CD4-positive, alpha-beta memory T cell (primary cell): ENCODE measurements around the gene SMPD3. TPM values are rescaled to one million over a fixed set of nuclear protein-coding genes. Genes with fewer than 3 reads are reported as not detected.

Experiments
- CTCF ChIA-PET: fragments of 350-600 bp; sonication (Branson Sonifier 250); formaldehyde crosslinking; loops from one replicate; lab custom pipeline; 2021; ENCODE audit warnings: inconsistent platforms; ENCODE audit not compliant: partially characterized antibody; lab: Charles Lee
- POLR2A ChIA-PET: fragments of 350-600 bp; sonication (Branson Sonifier 250); formaldehyde crosslinking; loops from one replicate; lab custom pipeline; 2021; ENCODE audit not compliant: partially characterized antibody; lab: Charles Lee
- DNase-seq, 5 donors: peaks; one replicate each; pipeline versions ENCODE4 v3.0.0 to v3.0.0-alpha.2; 2020 to 2022; ENCODE audit warnings: mixed read lengths in 1 of 5
- H3K27ac ChIP-seq: one replicate; pipeline ENCODE4 v1.7.0; 2013; ENCODE audit warnings: low read depth, low read length
- H3K27me3 ChIP-seq: 2 replicates; pipeline ENCODE4 v1.7.0; 2013; ENCODE audit warnings: mild to moderate bottlenecking, low read length, moderate library complexity; ENCODE audit not compliant: insufficient read depth
- H3K36me3 ChIP-seq: 2 replicates; pipeline ENCODE4 v1.7.0; 2013; ENCODE audit warnings: mild to moderate bottlenecking, low read length, moderate library complexity; ENCODE audit not compliant: insufficient read depth
- H3K4me1 ChIP-seq: 2 replicates; pipeline ENCODE4 v1.7.0; 2013; ENCODE audit warnings: mild to moderate bottlenecking, low read length, moderate library complexity; ENCODE audit not compliant: insufficient read depth
- H3K4me3 ChIP-seq, 2 donors: one replicate each; pipeline ENCODE4 v1.7.0; 2013; ENCODE audit warnings: low read length in 2 of 2, mild to moderate bottlenecking in 1 of 2
- H3K9me3 ChIP-seq, 2 donors: one replicate each; pipeline ENCODE4 v1.7.0; 2013; ENCODE audit warnings: low read length in 2 of 2, control low read depth in 1 of 2; ENCODE audit not compliant: control insufficient read depth in 1 of 2
- H3K27ac Mint-ChIP-seq, 7 donors: one replicate each; pipeline ENCODE4 v1.8.0; 2020 to 2021; ENCODE audit warnings: mixed read lengths in 7 of 7, mild to moderate bottlenecking in 6 of 7, inconsistent platforms in 3 of 7, moderate library complexity in 3 of 7
- H3K27me3 Mint-ChIP-seq, 2 donors: one replicate each; pipeline ENCODE4 v1.8.0; 2020 to 2021; ENCODE audit warnings: mixed read lengths in 2 of 2
- H3K36me3 Mint-ChIP-seq, 2 donors: one replicate each; pipeline ENCODE4 v1.8.0; 2020 to 2021; ENCODE audit warnings: mixed read lengths in 2 of 2, inconsistent platforms in 1 of 2, mild to moderate bottlenecking in 1 of 2
- H3K4me1 Mint-ChIP-seq, 4 donors: one replicate each; pipeline ENCODE4 v1.8.0; 2020 to 2021; ENCODE audit warnings: mixed read lengths in 4 of 4, mild to moderate bottlenecking in 1 of 4
- H3K4me3 Mint-ChIP-seq, 8 donors: one replicate each; pipeline ENCODE4 v1.8.0; 2020 to 2021; ENCODE audit warnings: mixed read lengths in 8 of 8, mild to moderate bottlenecking in 7 of 8, moderate library complexity in 6 of 8, inconsistent platforms in 3 of 8
- H3K9me3 Mint-ChIP-seq, 8 donors: one replicate each; pipeline ENCODE4 v1.8.0; 2020 to 2021; ENCODE audit warnings: mixed read lengths in 8 of 8, mild to moderate bottlenecking in 5 of 8, inconsistent platforms in 3 of 8, moderate library complexity in 1 of 8
- intact Hi-C: fragments of 100-400 bp; cut with micrococcal nuclease; formaldehyde crosslinking; loops from one replicate; pipeline ENCODE4 v1.15.1; 2023
- polyA plus RNA-seq, 2 donors: library from polyadenylated mRNA; unstranded; fragments of 300-500 nt; fragmentation: Illumina TruSeq; gene quantifications; one replicate each; pipeline ENCODE4 v1.2.3, GENCODE V29; 2021
- total RNA-seq, 2 experiments: library from RNA; stranded (reverse); gene quantifications; one replicate each; pipeline ENCODE4 v1.2.3, GENCODE V29; 2021

Gene SMPD3
- total and polyA plus RNA-seq, 4 experiments from 2014 or later, result 0.63 to 3.1 (median 0.87) TPM

DNA sequence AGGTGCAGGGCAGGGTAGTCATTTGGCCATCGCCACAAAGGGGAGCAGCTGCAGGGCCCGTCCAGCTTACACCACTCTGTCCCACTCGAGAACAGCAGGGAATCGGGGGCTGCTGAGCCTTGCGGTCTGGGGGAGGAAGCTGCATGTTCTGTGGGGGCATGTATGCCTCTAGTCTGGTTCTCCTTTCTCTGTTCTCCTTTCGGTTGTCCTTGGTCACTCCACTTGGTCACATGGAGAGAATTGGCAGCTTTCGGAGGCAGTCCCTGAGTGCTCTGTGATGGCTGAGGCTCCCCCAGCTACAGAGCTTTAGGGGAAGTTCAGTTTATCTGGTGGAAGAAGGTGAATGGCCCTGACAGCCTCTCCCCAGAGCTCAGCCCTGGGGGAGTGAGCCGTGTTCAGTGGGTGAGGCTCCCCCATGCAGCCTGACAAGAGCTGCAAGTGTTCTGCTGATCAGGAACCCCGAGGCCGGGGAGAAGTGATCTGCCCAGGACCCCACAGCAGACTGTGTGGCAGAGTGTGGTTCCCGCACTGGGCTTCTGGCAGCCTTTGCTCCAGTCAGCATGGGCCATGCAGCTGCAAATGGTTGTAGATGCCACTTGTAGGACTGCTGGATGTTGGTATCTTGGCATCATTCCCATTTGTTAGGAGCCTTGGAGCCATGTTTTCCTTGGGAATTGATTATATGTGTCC lies 22.3 kb upstream of the SMPD3 start:
- H3K4me3 ChIP-seq, result peak overlapping the region; percentile 22 to 58
- no peaks in the 10 kb centered on the region for H3K27me3 ChIP-seq
- POLR2A ChIA-PET, result interaction anchor here (0.7 to 2.3 kb wide), 2 partner anchors 48 to 53 kb away, joined by 5 to 7 read pairs; no protein-coding TSS in a partner anchor
- H3K36me3 Mint-ChIP-seq, result no peaks in the 10 kb centered on the region
- peak overlapping the region; percentile 20 for H3K27ac ChIP-seq
- no peaks in the 10 kb centered on the region for H3K27me3 Mint-ChIP-seq
- no peaks in the 10 kb centered on the region for H3K36me3 ChIP-seq
- intact Hi-C loops, result no loop called here
- peaks cover 26 to 48% (median 37%) of the 10 kb centered on the region in 4 donors for H3K4me1 Mint-ChIP-seq
- H3K27ac Mint-ChIP-seq, result peak overlapping the region; percentile 25 to 95 (median 85)
- H3K9me3 ChIP-seq, result no peaks in the 10 kb centered on the region
- H3K9me3 Mint-ChIP-seq, result no peaks in the 10 kb centered on the region
- DNase-seq, result no peak
- CTCF ChIA-PET, result interaction anchor here (0.6 to 2.7 kb wide), 5 partner anchors 13 to 75 kb away, joined by 3 to 18 read pairs (median 4); no protein-coding TSS in a partner anchor
- peak overlapping the region; percentile 70 to 96 (median 85) for H3K4me3 Mint-ChIP-seq
- peaks cover 40% of the 10 kb centered on the region for H3K4me1 ChIP-seq

DNA sequence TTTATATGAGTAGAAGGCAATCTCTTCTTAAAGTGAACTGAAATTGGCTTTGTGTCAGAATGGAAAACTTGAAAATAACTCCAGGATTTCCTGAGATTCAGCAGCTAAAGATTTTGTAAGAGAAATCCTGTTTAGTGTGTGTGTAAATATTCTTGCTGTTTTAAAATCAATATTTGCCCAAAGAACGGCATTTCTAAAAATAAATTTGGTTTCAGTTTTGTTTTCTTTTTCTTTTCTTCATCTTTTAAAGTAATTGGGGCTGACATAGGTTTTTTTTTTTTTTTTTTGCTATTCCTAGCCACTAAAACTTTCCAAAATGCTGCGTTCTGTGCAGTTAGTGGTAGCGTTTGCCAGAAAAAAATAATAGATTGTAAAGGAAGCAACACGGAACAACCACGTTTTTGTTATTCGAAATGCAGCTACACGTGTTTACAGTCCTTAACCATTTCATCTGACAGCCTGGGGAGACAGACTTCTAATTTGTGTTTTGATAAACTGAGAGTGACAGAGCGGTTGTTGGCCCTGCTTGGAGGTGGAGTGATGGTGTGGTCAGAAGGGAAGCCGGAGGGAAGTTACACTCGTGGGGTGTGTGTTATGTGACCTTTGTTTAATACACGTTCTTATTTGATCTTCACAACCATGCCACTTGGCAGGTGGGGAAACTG lies 21.6 kb upstream of the SMPD3 start:
- no peaks in the 10 kb centered on the region for H3K9me3 Mint-ChIP-seq
- H3K27ac ChIP-seq, result peak overlapping the region; percentile 20
- H3K27me3 ChIP-seq, result no peaks in the 10 kb centered on the region
- H3K27me3 Mint-ChIP-seq, result no peaks in the 10 kb centered on the region
- no peaks in the 10 kb centered on the region for H3K36me3 Mint-ChIP-seq
- peak in 1 of 5 donors; percentile 10 for DNase-seq
- peak overlapping the region; percentile 70 to 96 (median 85) for H3K4me3 Mint-ChIP-seq
- peaks cover 26 to 48% (median 37%) of the 10 kb centered on the region in 4 donors for H3K4me1 Mint-ChIP-seq
- H3K4me3 ChIP-seq, result peak overlapping the region; percentile 22 to 58
- no peaks in the 10 kb centered on the region for H3K9me3 ChIP-seq
- intact Hi-C loops, result no loop called here
- no peaks in the 10 kb centered on the region for H3K36me3 ChIP-seq
- POLR2A ChIA-PET, result interaction anchor here (0.7 to 2.3 kb wide), 3 partner anchors 48 to 52 kb away, joined by 4 to 7 read pairs (median 5); no protein-coding TSS in a partner anchor
- peak overlapping the region; percentile 25 to 95 (median 85) for H3K27ac Mint-ChIP-seq
- CTCF ChIA-PET, result interaction anchor here (0.6 to 2.7 kb wide), 7 partner anchors 13 to 74 kb away, joined by 3 to 18 read pairs (median 4); no protein-coding TSS in a partner anchor
- peaks cover 40% of the 10 kb centered on the region for H3K4me1 ChIP-seq

DNA sequence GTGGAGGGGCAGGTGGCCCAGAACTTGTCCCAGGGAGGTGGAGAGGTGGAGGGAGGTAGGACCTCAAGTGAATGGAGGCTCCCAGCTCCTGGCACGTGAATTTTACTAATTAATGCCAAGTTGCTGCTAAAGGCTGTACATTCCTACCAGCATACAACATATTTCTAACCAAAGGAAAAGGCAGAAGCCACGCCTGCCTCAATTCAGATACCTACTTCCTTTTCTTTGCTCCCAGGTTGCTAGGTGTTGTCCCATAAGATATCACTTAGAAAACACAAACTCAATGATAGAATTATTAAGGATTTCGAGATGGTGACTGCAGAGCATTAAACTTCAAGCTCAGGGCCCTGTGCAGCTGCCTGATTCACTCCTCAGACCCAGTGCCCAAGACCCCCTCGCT lies 20.5 kb upstream of the SMPD3 start:
- Histone ChIP-seq H3K4me1 (peaks cover 40% of the 10 kb centered on the region), H3K9me3 (no peaks in the 10 kb centered on the region), H3K36me3 (no peaks in the 10 kb centered on the region), H3K4me3 (no peak overlapping the region), H3K27ac (no peak overlapping the region), H3K27me3 (no peaks in the 10 kb centered on the region)
- peaks cover 0 to 4% (median 1%) of the 10 kb centered on the region in 8 donors for H3K9me3 Mint-ChIP-seq
- H3K4me1 Mint-ChIP-seq, result peaks cover 26 to 48% (median 37%) of the 10 kb centered on the region in 4 donors
- H3K36me3 Mint-ChIP-seq, result no peaks in the 10 kb centered on the region
- peak overlapping the region in 6 of 8 donors; percentile 10 to 62 (median 28) for H3K4me3 Mint-ChIP-seq
- H3K27me3 Mint-ChIP-seq, result peaks cover under 1% of the 10 kb centered on the region in 2 donors
- ChIA-PET CTCF (interaction anchor here (0.8 to 1.7 kb wide), 3 partner anchors 25 to 72 kb away, joined by 3 to 4 read pairs (median 3); no protein-coding TSS in a partner anchor), POLR2A (interaction anchor here (1.2 to 2.3 kb wide), 2 partner anchors 47 to 51 kb away, joined by 4 to 7 read pairs; no protein-coding TSS in a partner anchor)
- H3K27ac Mint-ChIP-seq, result peak overlapping the region in 2 of 7 donors; percentile 49 to 65
- intact Hi-C loops, result no loop called here
- DNase-seq, result no peak

DNA sequence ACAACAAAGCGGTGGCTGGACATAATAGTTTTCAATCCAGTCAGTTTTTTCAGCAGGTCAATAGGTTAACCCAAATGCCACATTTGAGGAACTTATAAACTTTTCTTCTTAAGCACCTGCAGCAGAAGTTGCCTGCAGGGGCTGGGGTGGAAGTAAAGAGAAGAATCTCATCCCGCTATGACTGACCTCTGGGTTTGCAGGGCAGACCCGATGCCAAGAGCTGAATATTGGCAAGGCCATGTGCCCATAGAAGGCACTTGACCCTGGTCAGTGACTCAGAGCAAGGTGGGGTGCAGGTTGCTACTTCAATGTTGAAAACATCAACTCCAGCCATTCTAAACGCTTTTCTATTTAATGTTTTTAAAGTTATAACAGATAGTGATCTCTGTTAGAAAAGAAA lies 17.9 kb upstream of the SMPD3 start:
- Mint-ChIP-seq H3K27me3 (peaks cover 1 to 3% of the 10 kb centered on the region in 2 donors), H3K9me3 (peaks cover 0 to 14% (median 7%) of the 10 kb centered on the region in 8 donors), H3K4me3 (no peak overlapping the region), H3K27ac (no peak overlapping the region), H3K36me3 (peaks cover 0 to 3% of the 10 kb centered on the region in 2 donors), H3K4me1 (peaks cover 24 to 44% (median 34%) of the 10 kb centered on the region in 4 donors)
- Histone ChIP-seq H3K27me3 (no peaks in the 10 kb centered on the region), H3K4me1 (peaks cover 37% of the 10 kb centered on the region), H3K4me3 (no peak overlapping the region), H3K9me3 (peaks cover 0 to 5% of the 10 kb centered on the region in 2 donors), H3K27ac (no peak overlapping the region), H3K36me3 (no peaks in the 10 kb centered on the region)
- intact Hi-C loops, result no loop called here
- POLR2A ChIA-PET, result interaction anchor here (1.5 kb wide), 1 partner anchor 48 kb away, joined by 3 read pairs; no protein-coding TSS in a partner anchor
- CTCF ChIA-PET, result interaction anchor here (1.1 to 1.5 kb wide), 3 partner anchors 44 to 69 kb away, joined by 3 to 6 read pairs (median 4); no protein-coding TSS in a partner anchor
- no peak for DNase-seq

DNA sequence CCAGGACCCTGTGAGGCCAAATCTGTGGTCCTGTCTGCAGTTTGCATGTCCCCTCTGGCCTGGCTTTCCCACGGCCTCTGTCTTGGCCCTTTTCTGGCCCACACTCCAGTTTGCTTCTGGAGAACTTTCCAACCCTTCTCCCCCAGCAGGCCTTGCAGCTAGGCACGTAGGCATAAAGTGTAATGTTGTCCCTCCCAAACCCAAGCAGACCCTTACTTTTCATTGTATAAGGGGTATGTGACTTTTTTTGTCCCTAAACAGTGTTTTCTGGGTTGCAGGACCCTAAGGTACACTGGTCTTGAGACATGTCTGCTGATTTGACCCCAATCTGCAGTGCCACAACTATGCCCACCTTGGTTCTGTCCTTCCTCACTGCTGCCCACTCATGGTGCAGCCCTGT lies 15.6 kb upstream of the SMPD3 start:
- Histone ChIP-seq H3K9me3 (peaks cover 0 to 5% of the 10 kb centered on the region in 2 donors), H3K4me3 (no peak overlapping the region), H3K4me1 (peaks cover 17% of the 10 kb centered on the region), H3K27ac (no peak overlapping the region), H3K27me3 (no peaks in the 10 kb centered on the region), H3K36me3 (no peaks in the 10 kb centered on the region)
- peaks cover 0 to 3% of the 10 kb centered on the region in 2 donors for H3K36me3 Mint-ChIP-seq
- CTCF ChIA-PET, result interaction anchor here (1.3 kb wide), 1 partner anchor 57 kb away, joined by 3 read pairs; no protein-coding TSS in a partner anchor
- H3K9me3 Mint-ChIP-seq, result peaks cover 0 to 14% (median 7%) of the 10 kb centered on the region in 8 donors
- peaks cover 9 to 21% (median 15%) of the 10 kb centered on the region in 4 donors for H3K4me1 Mint-ChIP-seq
- POLR2A ChIA-PET, result no interaction called here
- peaks cover 5 to 6% of the 10 kb centered on the region in 2 donors for H3K27me3 Mint-ChIP-seq
- intact Hi-C loops, result no loop called here
- H3K4me3 Mint-ChIP-seq, result peak overlapping the region in 1 of 8 donors; percentile 38
- no peak for DNase-seq
- H3K27ac Mint-ChIP-seq, result no peak overlapping the region

DNA sequence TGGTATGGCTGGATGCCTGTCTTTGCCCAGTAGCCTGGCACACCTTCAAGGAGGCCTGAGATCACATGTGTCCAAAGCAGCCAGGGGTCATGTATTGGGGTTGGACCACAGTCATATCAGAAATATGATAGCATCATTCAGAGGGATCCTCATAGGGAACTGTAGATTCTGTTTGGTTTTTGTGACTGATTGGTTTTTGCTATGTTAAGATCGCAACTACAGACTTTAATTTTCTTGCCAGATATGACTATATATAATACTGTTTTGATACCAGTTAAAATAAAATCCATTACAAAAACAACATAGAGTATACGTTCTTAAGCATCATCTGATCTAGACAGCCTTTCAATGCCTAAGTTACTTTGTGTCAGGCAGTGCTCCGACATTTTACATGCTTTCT lies 11.8 kb upstream of the SMPD3 start:
- no peak overlapping the region for H3K4me3 Mint-ChIP-seq
- H3K27me3 ChIP-seq, result no peaks in the 10 kb centered on the region
- no peaks in the 10 kb centered on the region for H3K4me1 ChIP-seq
- H3K9me3 ChIP-seq, result peaks cover 0 to 5% of the 10 kb centered on the region in 2 donors
- DNase-seq, result no peak
- ChIA-PET POLR2A (interaction anchor here (1.2 kb wide), 1 partner anchor 8 kb away, joined by 3 read pairs; no protein-coding TSS in a partner anchor), CTCF (interaction anchor here (0.6 kb wide), 1 partner anchor 701 kb away, joined by 3 read pairs; no protein-coding TSS in a partner anchor)
- no peak overlapping the region for H3K27ac ChIP-seq
- H3K9me3 Mint-ChIP-seq, result peaks cover 0 to 14% (median 7%) of the 10 kb centered on the region in 8 donors
- H3K36me3 ChIP-seq, result no peaks in the 10 kb centered on the region
- H3K36me3 Mint-ChIP-seq, result peaks cover 0 to 3% of the 10 kb centered on the region in 2 donors
- peaks cover 5 to 6% of the 10 kb centered on the region in 2 donors for H3K27me3 Mint-ChIP-seq
- intact Hi-C loops, result no loop called here
- no peak overlapping the region for H3K4me3 ChIP-seq
- no peak overlapping the region for H3K27ac Mint-ChIP-seq
- peaks cover 0 to 1% (median 0%) of the 10 kb centered on the region in 4 donors for H3K4me1 Mint-ChIP-seq
